ENCODE results near the gene IVNS1ABP. TPM values are rescaled to one million over a fixed set of nuclear protein-coding genes. Genes with fewer than 3 reads are reported as not detected.

The IVNS1ABP gene
- total and polyA plus RNA-seq, 9 of the 15 experiments (the other 6 are each of a cell fraction or from before 2014, with no cell fraction given) = 30.6 to 126 (median 77.7) TPM

DNA sequence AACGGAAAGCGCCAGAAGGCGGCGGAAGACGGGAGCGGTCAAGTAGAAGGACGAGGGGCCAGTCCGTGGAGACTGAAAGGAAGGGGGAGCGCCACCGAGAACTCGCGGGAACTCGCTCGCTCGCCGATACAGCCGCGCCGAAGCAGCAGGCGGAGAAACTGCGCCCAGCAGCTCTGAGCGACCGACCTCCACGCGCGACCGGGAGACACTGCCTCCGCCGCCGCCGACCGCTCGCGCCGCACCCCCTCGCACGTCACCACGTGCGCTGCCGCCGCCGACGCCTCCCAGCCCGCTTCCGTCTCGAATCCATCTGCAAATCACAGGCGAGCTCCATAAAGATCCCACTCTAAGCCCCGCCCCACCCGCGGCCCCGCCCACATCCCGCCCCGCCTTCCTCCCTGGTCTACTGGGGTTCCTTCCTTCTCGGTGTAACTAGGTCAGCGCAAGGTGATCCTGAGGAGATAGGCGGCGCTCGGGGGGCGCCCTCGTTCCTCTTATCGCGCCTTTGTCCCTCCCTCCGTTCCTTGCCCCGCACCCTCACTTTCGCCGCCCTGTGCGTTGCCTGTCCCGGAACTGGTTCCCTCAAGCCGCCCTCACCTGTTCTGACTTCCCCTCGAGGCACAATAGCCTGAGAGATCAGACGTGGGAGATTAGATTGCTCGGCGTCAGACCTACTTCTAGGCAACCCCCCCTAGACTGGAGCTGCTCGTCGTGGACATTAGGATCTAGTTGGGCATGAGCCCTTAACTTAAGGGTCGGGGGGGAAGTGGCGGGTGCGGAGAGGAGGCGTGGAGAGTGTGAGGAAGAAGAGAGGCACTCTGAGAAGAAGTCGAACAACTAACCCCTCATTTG, at the start of gene IVNS1ABP (continued):
- TF ChIP-seq, protein P1, sequence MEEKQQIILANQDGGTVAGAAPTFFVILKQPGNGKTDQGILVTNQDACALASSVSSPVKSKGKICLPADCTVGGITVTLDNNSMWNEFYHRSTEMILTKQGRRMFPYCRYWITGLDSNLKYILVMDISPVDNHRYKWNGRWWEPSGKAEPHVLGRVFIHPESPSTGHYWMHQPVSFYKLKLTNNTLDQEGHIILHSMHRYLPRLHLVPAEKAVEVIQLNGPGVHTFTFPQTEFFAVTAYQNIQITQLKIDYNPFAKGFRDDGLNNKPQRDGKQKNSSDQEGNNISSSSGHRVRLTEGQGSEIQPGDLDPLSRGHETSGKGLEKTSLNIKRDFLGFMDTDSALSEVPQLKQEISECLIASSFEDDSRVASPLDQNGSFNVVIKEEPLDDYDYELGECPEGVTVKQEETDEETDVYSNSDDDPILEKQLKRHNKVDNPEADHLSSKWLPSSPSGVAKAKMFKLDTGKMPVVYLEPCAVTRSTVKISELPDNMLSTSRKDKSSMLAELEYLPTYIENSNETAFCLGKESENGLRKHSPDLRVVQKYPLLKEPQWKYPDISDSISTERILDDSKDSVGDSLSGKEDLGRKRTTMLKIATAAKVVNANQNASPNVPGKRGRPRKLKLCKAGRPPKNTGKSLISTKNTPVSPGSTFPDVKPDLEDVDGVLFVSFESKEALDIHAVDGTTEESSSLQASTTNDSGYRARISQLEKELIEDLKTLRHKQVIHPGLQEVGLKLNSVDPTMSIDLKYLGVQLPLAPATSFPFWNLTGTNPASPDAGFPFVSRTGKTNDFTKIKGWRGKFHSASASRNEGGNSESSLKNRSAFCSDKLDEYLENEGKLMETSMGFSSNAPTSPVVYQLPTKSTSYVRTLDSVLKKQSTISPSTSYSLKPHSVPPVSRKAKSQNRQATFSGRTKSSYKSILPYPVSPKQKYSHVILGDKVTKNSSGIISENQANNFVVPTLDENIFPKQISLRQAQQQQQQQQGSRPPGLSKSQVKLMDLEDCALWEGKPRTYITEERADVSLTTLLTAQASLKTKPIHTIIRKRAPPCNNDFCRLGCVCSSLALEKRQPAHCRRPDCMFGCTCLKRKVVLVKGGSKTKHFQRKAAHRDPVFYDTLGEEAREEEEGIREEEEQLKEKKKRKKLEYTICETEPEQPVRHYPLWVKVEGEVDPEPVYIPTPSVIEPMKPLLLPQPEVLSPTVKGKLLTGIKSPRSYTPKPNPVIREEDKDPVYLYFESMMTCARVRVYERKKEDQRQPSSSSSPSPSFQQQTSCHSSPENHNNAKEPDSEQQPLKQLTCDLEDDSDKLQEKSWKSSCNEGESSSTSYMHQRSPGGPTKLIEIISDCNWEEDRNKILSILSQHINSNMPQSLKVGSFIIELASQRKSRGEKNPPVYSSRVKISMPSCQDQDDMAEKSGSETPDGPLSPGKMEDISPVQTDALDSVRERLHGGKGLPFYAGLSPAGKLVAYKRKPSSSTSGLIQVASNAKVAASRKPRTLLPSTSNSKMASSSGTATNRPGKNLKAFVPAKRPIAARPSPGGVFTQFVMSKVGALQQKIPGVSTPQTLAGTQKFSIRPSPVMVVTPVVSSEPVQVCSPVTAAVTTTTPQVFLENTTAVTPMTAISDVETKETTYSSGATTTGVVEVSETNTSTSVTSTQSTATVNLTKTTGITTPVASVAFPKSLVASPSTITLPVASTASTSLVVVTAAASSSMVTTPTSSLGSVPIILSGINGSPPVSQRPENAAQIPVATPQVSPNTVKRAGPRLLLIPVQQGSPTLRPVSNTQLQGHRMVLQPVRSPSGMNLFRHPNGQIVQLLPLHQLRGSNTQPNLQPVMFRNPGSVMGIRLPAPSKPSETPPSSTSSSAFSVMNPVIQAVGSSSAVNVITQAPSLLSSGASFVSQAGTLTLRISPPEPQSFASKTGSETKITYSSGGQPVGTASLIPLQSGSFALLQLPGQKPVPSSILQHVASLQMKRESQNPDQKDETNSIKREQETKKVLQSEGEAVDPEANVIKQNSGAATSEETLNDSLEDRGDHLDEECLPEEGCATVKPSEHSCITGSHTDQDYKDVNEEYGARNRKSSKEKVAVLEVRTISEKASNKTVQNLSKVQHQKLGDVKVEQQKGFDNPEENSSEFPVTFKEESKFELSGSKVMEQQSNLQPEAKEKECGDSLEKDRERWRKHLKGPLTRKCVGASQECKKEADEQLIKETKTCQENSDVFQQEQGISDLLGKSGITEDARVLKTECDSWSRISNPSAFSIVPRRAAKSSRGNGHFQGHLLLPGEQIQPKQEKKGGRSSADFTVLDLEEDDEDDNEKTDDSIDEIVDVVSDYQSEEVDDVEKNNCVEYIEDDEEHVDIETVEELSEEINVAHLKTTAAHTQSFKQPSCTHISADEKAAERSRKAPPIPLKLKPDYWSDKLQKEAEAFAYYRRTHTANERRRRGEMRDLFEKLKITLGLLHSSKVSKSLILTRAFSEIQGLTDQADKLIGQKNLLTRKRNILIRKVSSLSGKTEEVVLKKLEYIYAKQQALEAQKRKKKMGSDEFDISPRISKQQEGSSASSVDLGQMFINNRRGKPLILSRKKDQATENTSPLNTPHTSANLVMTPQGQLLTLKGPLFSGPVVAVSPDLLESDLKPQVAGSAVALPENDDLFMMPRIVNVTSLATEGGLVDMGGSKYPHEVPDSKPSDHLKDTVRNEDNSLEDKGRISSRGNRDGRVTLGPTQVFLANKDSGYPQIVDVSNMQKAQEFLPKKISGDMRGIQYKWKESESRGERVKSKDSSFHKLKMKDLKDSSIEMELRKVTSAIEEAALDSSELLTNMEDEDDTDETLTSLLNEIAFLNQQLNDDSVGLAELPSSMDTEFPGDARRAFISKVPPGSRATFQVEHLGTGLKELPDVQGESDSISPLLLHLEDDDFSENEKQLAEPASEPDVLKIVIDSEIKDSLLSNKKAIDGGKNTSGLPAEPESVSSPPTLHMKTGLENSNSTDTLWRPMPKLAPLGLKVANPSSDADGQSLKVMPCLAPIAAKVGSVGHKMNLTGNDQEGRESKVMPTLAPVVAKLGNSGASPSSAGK (IDR thresholded peaks at IDR 0.05) = peak; percentile 83
- no peak for TF ChIP-seq ZNF696 (CRISPR knock-in tag; conservative IDR thresholded peaks at IDR 0.05)
- TF ChIP-seq DIDO1 (tag; IDR thresholded peaks at IDR 0.05; ENCODE audit: low read depth) = no peak
- TF ChIP-seq ZKSCAN1 (IDR thresholded peaks at IDR 0.05; ENCODE audit: low read depth, low read length) = no peak
- peak; percentile 26 for TF ChIP-seq ZFP36 (IDR thresholded peaks at IDR 0.05; ENCODE audit: low read depth, low read length, partially characterized antibody)
- TF ChIP-seq KLF1 (tag; IDR thresholded peaks at IDR 0.05) = no peak; the same call in 1 of the 2 replicates
- TF ChIP-seq ZEB2 (IDR thresholded peaks at IDR 0.05) = peak; percentile 92
- TF ChIP-seq JUND (IDR thresholded peaks at IDR 0.05; ENCODE audit: borderline replicate concordance, low read depth, low read length) = peak; percentile 45; the same call in 1 of the 2 replicates
- no peak; the same call in 2 of the 3 replicates for TF ChIP-seq JUND (tag; IDR thresholded peaks at IDR 0.05; ENCODE audit: borderline replicate concordance, low read depth, low read length)
- TF ChIP-seq CHD1 (IDR thresholded peaks at IDR 0.05; ENCODE audit: low read length) = no peak
- TF ChIP-seq ZNF165 (CRISPR knock-in tag; IDR thresholded peaks at IDR 0.05; ENCODE audit: borderline replicate concordance) = no peak
- TF ChIP-seq, protein P2, sequence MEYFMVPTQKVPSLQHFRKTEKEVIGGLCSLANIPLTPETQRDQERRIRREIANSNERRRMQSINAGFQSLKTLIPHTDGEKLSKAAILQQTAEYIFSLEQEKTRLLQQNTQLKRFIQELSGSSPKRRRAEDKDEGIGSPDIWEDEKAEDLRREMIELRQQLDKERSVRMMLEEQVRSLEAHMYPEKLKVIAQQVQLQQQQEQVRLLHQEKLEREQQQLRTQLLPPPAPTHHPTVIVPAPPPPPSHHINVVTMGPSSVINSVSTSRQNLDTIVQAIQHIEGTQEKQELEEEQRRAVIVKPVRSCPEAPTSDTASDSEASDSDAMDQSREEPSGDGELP (CRISPR knock-in tag; IDR thresholded peaks at IDR 0.05; ENCODE audit: borderline replicate concordance) = peak; percentile 85
- TF ChIP-seq WHSC1 (IDR thresholded peaks at IDR 0.05; ENCODE audit: low read length) = no peak
- TF ChIP-seq, protein P3, sequence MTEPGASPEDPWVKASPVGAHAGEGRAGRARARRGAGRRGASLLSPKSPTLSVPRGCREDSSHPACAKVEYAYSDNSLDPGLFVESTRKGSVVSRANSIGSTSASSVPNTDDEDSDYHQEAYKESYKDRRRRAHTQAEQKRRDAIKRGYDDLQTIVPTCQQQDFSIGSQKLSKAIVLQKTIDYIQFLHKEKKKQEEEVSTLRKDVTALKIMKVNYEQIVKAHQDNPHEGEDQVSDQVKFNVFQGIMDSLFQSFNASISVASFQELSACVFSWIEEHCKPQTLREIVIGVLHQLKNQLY (CRISPR knock-in tag; conservative IDR thresholded peaks at IDR 0.05) = no peak; a peak in 1 of 4 replicates
